ENCODE data around the gene XYLT1. TPM values are rescaled to one million over a fixed set of nuclear protein-coding genes. Genes with fewer than 3 reads are reported as not detected.

XYLT1 gene
- total RNA-seq, 1 experiment from 2014 or later: 7.5 TPM

DNA sequence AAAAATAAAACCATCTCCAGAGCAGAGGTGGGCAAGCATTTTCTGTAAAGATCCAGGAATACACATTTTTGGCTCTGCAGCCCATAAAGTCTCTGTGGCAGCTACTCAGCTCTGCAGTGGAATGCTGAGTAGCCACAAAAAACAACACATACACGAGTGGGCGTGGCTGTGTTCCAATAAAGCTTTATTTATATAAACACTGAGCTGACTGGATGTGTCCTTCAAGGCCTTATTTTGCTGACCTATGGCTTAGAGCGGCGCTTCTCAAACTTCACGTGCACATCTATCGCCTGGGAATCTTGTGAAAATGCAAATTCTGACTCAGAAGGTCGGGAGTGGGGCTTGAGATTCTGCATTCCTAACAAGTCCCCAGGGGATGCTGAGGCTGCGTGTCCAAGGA lies 39.7 kb downstream of the XYLT1 start:
- TF ChIP-seq, protein P1, sequence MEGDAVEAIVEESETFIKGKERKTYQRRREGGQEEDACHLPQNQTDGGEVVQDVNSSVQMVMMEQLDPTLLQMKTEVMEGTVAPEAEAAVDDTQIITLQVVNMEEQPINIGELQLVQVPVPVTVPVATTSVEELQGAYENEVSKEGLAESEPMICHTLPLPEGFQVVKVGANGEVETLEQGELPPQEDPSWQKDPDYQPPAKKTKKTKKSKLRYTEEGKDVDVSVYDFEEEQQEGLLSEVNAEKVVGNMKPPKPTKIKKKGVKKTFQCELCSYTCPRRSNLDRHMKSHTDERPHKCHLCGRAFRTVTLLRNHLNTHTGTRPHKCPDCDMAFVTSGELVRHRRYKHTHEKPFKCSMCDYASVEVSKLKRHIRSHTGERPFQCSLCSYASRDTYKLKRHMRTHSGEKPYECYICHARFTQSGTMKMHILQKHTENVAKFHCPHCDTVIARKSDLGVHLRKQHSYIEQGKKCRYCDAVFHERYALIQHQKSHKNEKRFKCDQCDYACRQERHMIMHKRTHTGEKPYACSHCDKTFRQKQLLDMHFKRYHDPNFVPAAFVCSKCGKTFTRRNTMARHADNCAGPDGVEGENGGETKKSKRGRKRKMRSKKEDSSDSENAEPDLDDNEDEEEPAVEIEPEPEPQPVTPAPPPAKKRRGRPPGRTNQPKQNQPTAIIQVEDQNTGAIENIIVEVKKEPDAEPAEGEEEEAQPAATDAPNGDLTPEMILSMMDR (IDR thresholded peaks at IDR 0.05; ENCODE audit: unreplicated experiment): no peak
- CTCF ChIA-PET: no interaction called here
- DNase-seq: no peak
- H3K4me3 Mint-ChIP-seq (ENCODE audit: low read depth, unreplicated experiment): no peak overlapping the region
- H3K27me3 Mint-ChIP-seq (ENCODE audit: unreplicated experiment): no peaks in the 10 kb centered on the region
- no peaks in the 10 kb centered on the region for H3K36me3 Mint-ChIP-seq (ENCODE audit: insufficient read depth, unreplicated experiment)
- intact Hi-C loops (cut with micrococcal nuclease; ENCODE audit: unreplicated experiment): no loop called here
- peaks cover 6% of the 10 kb centered on the region for H3K9me3 Mint-ChIP-seq (ENCODE audit: low read depth, unreplicated experiment)
- BruUV-seq (replicated peaks): no TSS peak
- no peaks in the 10 kb centered on the region for H3K4me1 Mint-ChIP-seq (ENCODE audit: low read depth, unreplicated experiment)
- no peak overlapping the region for H3K27ac Mint-ChIP-seq (ENCODE audit: unreplicated experiment)

DNA sequence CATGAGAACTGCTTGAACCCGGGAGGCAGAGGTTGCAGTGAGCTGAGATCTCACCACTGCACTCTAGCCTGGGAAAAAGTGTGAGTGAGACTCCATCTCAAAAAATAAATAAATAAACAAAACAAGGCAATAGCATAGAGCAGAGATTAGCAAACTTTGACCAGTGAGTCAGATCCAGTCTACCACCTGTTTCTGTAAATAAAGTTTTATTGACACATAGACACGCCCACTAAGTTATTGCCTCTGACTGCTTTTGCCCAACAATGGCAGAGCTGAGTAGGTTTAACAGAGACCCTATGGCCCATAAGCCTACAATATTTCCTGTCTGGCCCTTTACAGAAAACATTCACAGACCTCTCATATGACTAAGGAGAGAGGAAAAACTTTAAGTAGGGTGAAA lies 44.3 kb downstream of the XYLT1 start:
- no TSS peak for BruUV-seq (replicated peaks)
- TF ChIP-seq, protein P1 (IDR thresholded peaks at IDR 0.05; ENCODE audit: unreplicated experiment): no peak
- no peak overlapping the region for H3K4me3 Mint-ChIP-seq (ENCODE audit: low read depth, unreplicated experiment)
- CTCF ChIA-PET: no interaction called here
- H3K36me3 Mint-ChIP-seq (ENCODE audit: insufficient read depth, unreplicated experiment): no peaks in the 10 kb centered on the region
- no peaks in the 10 kb centered on the region for H3K4me1 Mint-ChIP-seq (ENCODE audit: low read depth, unreplicated experiment)
- no peaks in the 10 kb centered on the region for H3K27me3 Mint-ChIP-seq (ENCODE audit: unreplicated experiment)
- H3K9me3 Mint-ChIP-seq (ENCODE audit: low read depth, unreplicated experiment): peaks cover 6% of the 10 kb centered on the region
- intact Hi-C loops (cut with micrococcal nuclease; ENCODE audit: unreplicated experiment): no loop called here
- no peak for DNase-seq
- no peak overlapping the region for H3K27ac Mint-ChIP-seq (ENCODE audit: unreplicated experiment)

DNA sequence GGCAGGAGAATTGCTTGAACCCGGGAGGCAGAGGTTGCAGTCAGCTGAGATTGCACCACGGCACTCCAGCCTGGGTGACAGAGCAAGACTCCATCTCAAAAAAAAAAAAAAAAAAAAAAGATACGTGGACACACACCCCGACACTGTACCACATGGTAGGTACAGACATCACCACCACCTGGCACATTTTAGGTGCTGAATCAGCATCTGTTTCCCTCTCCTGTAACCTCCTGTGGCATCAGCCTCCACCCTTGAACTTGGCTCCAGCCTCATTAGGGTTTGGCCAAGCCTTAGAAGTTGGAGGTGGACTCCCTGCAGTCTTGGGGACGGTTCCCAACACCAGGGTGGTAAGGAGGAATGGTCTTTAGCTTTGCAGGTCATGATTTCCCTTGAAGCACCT lies 46.0 kb downstream of the XYLT1 start:
- TF ChIP-seq, protein P1 (IDR thresholded peaks at IDR 0.05; ENCODE audit: unreplicated experiment): no peak
- intact Hi-C loops (cut with micrococcal nuclease; ENCODE audit: unreplicated experiment): no loop called here
- peaks cover 3% of the 10 kb centered on the region for H3K9me3 Mint-ChIP-seq (ENCODE audit: low read depth, unreplicated experiment)
- no peak for DNase-seq
- H3K27ac Mint-ChIP-seq (ENCODE audit: unreplicated experiment): no peak overlapping the region
- H3K27me3 Mint-ChIP-seq (ENCODE audit: unreplicated experiment): no peaks in the 10 kb centered on the region
- no peaks in the 10 kb centered on the region for H3K4me1 Mint-ChIP-seq (ENCODE audit: low read depth, unreplicated experiment)
- no TSS peak for BruUV-seq (replicated peaks)
- H3K4me3 Mint-ChIP-seq (ENCODE audit: low read depth, unreplicated experiment): no peak overlapping the region
- CTCF ChIA-PET: no interaction called here
- H3K36me3 Mint-ChIP-seq (ENCODE audit: insufficient read depth, unreplicated experiment): no peaks in the 10 kb centered on the region

DNA sequence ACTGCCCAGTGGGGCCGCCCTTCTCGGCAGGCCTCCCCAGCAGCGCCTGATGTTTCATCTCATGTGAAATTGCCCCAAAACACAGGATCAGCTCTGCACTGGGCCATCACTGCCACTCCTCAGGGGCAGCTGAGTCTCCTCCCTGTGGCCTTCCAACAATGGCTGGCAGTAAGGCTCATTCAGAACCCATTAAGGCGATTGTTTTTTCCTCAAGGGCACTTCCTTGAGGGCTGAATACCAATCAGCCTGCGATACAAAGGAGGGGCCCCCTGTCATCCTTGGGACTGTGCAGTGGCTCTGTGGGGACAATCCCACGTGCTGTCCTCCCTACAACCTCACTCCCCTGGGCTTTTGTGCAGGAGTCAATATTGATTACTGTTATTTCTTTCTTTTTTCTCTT lies 47.5 kb downstream of the XYLT1 start:
- BruUV-seq (replicated peaks): no TSS peak
- intact Hi-C loops (cut with micrococcal nuclease; ENCODE audit: unreplicated experiment): no loop called here
- CTCF ChIA-PET: interaction anchor here (0.6 kb wide), 1 partner anchor 197 kb away, joined by 3 read pairs; no protein-coding TSS in a partner anchor
- Mint-ChIP-seq H3K27ac (ENCODE audit: unreplicated experiment) (no peak overlapping the region), H3K4me3 (ENCODE audit: low read depth, unreplicated experiment) (no peak overlapping the region), H3K9me3 (ENCODE audit: low read depth, unreplicated experiment) (peaks cover 3% of the 10 kb centered on the region), H3K4me1 (ENCODE audit: low read depth, unreplicated experiment) (no peaks in the 10 kb centered on the region), H3K36me3 (ENCODE audit: insufficient read depth, unreplicated experiment) (no peaks in the 10 kb centered on the region), H3K27me3 (ENCODE audit: unreplicated experiment) (no peaks in the 10 kb centered on the region)
- TF ChIP-seq, protein P1 (IDR thresholded peaks at IDR 0.05; ENCODE audit: unreplicated experiment): no peak
- DNase-seq: no peak
